GM18505 (cell line): ENCODE measurements around the gene RPS6KA3.

Experiments
- ATAC-seq: cut with Tn5 transposase; IDR thresholded peaks from one replicate; pipeline ENCODE4 v1.9.1; 2021; ENCODE audit not compliant: unreplicated experiment
- POLR2A ChIP-seq: IDR thresholded peaks from 4 replicates; pipeline ENCODE4 v1.6.1; 2011; ENCODE audit warnings: borderline replicate concordance; ENCODE audit not compliant: insufficient read depth, insufficient read length; ENCODE audit errors: extremely low read depth

RPS6KA3 gene

DNA sequence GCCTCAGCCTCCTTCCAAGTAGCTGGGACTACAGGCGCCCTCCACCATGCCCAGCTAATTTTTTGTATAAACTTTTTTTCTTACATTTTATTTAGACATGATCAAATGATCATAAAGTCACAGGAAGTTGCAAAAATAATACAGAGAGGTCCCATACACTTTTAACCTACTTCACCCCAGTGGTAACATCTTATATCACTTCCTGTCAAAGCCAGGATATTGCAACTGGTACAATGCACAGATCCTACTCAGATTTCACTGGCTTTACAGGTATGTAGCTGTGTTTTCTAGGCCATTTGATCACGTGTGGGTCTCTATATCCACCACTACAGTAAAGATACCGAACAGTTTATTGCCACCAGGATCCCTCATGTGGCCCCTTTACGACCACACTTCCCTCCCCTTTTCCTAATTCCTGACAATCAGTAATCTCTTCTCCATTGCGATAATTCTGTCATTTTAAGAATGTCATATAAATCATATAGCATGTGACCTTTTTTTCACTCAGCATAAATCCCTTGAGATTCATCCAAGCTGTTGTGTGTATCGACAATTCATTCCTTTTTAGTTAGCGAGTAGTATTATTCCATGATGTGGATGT is 18.0 kb downstream of the RPS6KA3 start:
- ATAC-seq: no peak
- no peak for TF ChIP-seq POLR2A

DNA sequence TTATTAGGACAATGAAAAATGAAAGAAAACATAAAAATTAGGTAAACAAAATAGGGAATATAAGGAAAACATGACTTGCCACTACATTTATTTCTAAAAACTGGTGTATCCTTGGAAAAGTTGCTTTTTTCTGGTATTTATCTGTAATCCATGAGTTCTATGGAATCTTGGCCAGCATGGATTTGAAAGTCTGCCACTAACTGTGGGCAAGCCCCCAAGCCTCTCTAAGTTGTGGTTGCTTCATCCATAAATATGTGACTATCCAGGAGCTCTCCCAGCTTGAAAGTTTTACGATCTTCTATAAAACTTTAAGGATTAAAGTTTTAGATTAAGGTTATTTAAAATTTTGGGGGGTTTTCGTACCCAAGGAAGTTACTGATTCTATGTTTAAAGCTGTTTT is 21.8 kb downstream of the RPS6KA3 start:
- TF ChIP-seq POLR2A: no peak
- ATAC-seq: no peak

DNA sequence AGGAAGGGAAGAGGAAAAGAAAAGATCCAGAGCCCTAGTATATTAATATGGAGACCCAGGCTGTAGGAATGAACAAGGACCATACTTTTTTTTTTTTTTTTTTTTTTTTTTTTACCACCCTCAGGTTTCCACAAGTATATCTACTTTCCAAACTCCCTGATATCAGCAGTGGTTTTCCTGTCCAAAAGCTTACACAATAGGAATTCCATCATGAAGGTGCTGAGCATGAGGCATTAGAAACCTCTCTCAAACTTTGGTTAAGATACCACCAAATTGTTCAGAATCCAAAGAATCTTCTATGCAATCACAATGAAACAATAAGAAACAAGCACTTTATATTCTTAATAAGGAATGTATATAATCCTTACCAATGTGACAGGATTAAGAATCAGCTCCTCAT is 26.5 kb downstream of the RPS6KA3 start:
- no peak for ATAC-seq
- no peak for TF ChIP-seq POLR2A

DNA sequence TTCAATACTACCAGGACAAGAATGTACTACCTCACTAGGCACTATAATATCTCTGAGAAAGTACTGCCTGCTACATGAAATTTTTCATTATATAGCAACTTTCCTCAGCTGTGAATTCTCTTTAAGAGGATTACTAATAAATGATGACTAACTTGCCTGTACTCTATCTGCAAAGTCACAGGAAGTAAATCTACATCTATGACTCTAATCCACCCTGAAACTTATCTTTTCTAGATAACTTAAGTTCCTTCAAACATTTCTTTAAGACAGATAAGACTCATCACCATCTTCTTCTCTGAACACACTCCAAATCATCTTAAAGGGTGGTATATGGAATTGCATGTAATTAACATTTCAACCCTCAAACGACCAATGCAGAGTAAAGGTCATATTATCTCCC is 28.8 kb downstream of the RPS6KA3 start:
- no peak for TF ChIP-seq POLR2A
- ATAC-seq: no peak

DNA sequence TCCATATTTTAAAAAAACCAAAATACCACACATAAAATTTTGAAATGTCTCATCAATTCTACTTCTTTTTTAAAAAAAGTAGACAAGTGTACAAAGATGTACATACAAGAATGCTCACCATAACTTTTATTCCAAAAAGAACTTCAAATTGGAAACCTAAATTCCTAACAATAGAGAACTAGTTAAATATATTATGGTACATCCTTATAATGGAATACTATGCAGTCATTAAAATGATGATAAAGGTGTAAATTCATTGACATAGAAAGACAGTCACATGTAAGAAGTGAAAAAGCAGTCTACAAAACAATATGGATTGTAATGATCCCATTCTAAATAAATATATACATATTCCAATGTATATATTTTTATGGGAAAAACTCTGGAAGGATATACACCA is 31.0 kb downstream of the RPS6KA3 start:
- ATAC-seq: no peak
- no peak for TF ChIP-seq POLR2A

DNA sequence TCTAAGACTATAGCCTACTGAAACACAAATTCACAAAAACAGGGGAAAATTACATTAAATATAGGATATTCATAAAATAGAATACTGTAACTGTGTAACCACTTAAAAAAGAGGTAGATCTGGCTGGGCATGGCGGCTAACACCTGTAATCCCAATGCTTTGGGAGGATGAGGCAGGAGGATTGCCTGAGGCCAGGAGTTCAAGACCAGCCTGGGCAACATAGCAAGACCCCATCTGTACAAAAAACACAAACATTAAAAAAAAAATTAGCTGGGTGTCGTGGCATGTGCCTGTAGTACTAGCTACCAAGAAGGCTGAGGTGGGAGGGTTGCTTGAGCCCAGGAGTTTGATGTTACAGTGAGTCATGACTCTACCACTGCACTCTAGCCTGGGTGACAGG is 33.4 kb downstream of the RPS6KA3 start:
- no peak for TF ChIP-seq POLR2A
- ATAC-seq: no peak

DNA sequence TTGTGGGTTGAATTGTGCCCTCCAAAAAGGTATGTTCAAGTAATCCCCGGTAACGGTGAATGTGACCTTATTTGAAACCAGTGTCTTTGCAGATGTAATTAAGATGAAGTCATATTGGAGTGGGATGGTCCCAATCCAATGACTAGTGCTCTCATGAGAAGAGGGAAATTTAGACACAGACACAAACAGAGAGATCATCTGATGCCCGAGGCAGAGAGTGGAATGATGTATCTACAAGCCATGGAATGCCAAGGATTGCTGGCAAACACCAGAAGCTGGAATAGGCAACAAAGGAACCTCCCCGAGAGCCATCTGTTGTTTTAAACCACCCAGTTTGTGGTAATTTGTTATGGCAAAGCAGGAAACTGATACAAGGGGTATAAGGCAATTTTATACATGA is 35.1 kb downstream of the RPS6KA3 start:
- ATAC-seq: no peak
- TF ChIP-seq POLR2A: no peak

DNA sequence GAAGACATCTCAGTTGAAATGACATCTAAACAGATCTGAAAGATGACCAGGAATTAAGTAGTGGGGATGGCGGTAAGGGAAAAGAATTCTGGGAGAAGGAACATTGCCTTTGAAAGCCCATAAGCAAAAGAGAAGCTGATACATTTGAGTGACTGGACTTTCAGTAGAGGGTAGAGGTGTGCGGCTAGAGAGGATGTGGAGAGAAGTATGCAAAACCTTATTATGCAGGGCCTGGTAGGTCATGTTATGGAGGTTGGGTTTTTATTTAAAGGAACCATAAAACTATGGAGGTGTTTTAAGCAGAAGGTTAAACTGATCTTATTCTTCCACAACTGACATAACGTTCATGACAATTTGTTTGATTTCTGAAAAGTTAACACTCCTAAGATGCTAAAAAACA is 36.3 kb downstream of the RPS6KA3 start:
- TF ChIP-seq POLR2A: no peak
- ATAC-seq: no peak

DNA sequence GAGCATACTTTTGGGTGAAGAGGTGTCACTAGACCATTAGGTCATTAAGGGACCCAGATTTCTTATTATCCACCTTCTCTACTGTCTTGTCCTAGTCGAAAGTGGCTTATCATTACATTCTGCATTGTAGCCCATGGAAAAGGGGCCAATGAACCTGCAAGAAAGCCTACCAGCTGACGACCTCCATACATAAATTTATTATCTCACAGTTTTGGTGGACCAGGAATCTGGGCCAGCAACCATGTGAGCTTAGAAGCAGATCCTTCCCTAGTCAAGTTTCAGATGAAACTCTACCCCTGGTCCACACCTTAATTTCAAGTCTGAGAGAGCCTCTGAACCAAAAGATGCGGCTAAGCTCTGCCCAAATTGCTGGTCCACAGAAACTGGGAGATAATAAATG is 37.6 kb downstream of the RPS6KA3 start:
- ATAC-seq: no peak
- TF ChIP-seq POLR2A: no peak

DNA sequence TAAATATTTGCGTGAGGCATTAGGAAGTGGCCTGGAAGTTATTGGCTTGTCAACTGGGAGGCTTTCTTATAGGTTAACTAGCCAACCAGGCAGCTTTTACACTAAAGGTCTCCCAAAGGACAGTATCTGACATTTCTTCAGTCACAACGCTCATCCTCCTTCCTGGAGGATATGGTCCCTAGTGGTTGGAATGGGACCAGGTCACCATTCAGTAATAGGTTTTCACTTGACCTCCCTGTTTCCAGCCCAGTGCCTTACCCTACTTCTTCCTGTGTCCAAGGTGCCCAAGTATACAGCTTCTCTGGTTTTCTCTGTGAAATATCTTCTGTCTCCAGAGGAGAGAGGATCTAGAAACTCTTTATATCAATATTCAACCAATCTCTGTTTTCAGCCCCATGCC is 38.5 kb downstream of the RPS6KA3 start:
- no peak for ATAC-seq
- no peak for TF ChIP-seq POLR2A

DNA sequence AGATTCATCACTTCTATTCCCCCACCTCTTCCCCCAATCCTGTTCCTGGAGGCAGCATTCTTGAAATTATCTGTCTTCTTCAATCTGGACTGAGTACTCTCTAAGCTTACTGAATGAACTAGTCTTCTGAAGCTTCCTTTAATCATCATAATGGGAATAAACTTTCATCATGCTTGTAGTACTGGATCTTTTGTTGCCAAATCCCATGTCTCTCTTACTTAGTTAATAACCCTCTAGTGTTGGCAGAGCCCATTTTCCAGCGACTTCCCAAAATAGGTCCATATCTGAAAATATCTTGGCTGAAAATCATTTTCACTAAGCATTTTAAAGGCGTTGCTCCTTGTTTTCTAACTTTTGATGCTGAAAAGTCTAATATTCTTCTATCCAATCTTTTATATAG is 39.6 kb downstream of the RPS6KA3 start:
- ATAC-seq: no peak

DNA sequence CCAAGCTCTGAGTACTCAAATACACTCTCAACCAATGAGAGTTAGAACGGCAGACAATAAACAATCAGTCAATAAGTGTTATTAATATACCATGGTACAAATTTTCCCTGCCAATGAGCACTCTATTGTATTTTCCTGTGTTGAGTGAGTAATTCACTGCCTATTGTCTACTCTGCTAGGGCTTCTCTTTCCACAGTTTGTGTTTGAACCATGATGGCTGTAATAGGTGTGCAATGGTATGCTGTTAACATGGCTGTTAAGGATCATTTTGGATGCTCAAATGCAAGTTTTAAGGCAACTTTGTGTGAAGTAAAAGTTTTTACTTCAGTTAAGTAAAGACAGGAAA is 41.2 kb downstream of the RPS6KA3 start:
- no peak for ATAC-seq
- TF ChIP-seq POLR2A: no peak

More for the DNA sequence above, 39.6 kb downstream of the RPS6KA3 start:
- TF ChIP-seq POLR2A: no peak

DNA sequence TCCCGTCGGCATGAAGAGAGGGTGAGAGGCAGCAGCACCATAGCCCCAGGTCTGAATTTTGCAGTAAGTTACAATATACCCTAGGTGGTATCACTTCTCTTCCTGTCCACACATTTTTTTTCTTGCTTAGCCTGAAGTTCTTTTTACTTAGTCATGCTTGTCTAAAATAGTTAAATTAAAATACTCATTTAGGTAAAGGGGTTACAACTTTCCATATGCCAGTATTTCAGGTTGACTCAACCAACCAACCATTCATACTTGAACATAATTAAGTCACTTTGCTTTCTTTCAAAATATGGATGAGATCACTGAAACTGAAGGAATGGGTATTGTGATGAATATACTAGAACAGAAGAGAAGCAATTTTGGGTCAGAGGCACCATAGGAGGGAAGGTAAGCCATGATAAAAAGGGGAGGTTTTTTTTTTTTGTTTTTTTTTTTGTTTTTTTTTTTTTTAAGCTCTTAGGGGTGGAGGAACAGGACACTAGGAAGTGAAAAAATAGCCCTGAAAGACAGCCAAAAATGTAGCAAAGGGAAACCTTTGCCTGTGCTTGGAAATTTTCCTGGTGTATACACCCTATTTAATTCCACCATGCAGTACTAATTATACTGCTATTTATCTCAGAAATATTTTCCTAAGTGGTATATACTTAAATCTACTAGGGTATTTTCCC is 41.8 kb downstream of the RPS6KA3 start:
- TF ChIP-seq POLR2A: no peak
- ATAC-seq: peak; percentile 72

DNA sequence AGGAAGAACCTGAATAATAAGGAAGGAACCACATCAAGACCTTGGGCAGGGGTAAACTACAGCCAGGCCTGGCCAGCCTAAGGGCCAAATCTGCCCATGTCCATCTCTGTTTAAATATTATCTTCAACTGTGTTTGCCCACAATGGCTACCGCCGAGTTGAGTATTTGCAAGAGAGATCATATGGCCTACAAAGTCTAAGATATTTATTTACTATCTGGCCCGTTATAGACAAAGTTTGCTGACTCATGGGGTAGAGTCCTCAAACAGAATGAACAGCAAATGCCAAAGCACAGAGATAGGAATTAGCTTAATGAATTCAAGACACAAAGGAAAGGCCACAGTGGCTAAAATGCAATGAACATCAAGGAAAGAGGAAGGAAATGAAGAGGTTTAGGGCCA is 44.8 kb downstream of the RPS6KA3 start:
- TF ChIP-seq POLR2A: no peak
- ATAC-seq: no peak
